Suprapubic skin (tissue), 4 donors: ENCODE data around the gene ARHGEF39. TPM values are rescaled to one million over a fixed set of nuclear protein-coding genes. Genes with fewer than 3 reads are reported as not detected.

ENCODE experiments used
- DNase-seq, 2 donors: peaks; one replicate each; pipeline ENCODE4 v3.0.0-alpha.2; 2019; ENCODE audit warnings: low spot score in 2 of 2
- H3K27ac ChIP-seq: fragments of 200-600 bp; sonication (generic); one replicate; pipeline ENCODE4 v1.5.1; 2019
- H3K27me3 ChIP-seq: fragments of 200-600 bp; sonication (generic); one replicate; pipeline ENCODE4 v1.5.1; 2019
- H3K36me3 ChIP-seq: fragments of 200-600 bp; sonication (generic); one replicate; pipeline ENCODE4 v1.5.1; 2019
- H3K4me1 ChIP-seq: fragments of 200-600 bp; sonication (generic); one replicate; pipeline ENCODE4 v1.5.1; 2019
- H3K4me3 ChIP-seq: fragments of 200-600 bp; sonication (generic); one replicate; pipeline ENCODE4 v1.5.1; 2019; ENCODE audit warnings: mild to moderate bottlenecking
- H3K9me3 ChIP-seq: fragments of 200-600 bp; sonication (generic); one replicate; pipeline ENCODE4 v1.5.1; 2019
- CTCF ChIP-seq, 2 donors: fragments of 200-600 bp in 1 of 2; fragments of 450-650 bp in 1 of 2; sonication (generic) in 1 of 2; IDR thresholded peaks; one replicate each; pipeline ENCODE4 v1.5.1; 2016 to 2019; ENCODE audit warnings: antibody characterized with exemption in 2 of 2, mild to moderate bottlenecking in 1 of 2, moderate library complexity in 1 of 2
- EP300 ChIP-seq: sonication (generic); formaldehyde crosslinking; IDR thresholded peaks from one replicate; pipeline ENCODE4 v1.6.1; 2017; ENCODE audit warnings: antibody characterized with exemption
- POLR2A ChIP-seq, 2 donors: fragments of 450-650 bp; IDR thresholded peaks; one replicate each; pipeline ENCODE4 v1.6.1; 2017; ENCODE audit warnings: antibody characterized with exemption in 2 of 2, mild to moderate bottlenecking in 2 of 2, moderate library complexity in 2 of 2
- POLR2AphosphoS5 ChIP-seq, 3 donors: sonication (generic); formaldehyde crosslinking; IDR thresholded peaks; one replicate each; pipeline ENCODE4 v1.6.1; 2017; ENCODE audit warnings: antibody characterized with exemption in 3 of 3
- WGBS: methylation state at CpG from one replicate; pipeline ENCODE4 v1.1.5; 2018; 5-methylcytosine and 5-hydroxymethylcytosine counted together
- total RNA-seq, 4 donors: library from RNA; depleted of rRNA; stranded (reverse); fragments of >200 nt; gene quantifications; one replicate each; pipeline ENCODE4 v1.1.0, GENCODE V29; 2016

Gene ARHGEF39
- total RNA-seq, 4 donors from 2014 or later: 0.34 to 11.3 (median 1.9) TPM

- Histone ChIP-seq H3K27me3 (no peaks in the 10 kb centered on the region), H3K4me1 (no peaks in the 10 kb centered on the region), H3K27ac (no peak overlapping the region), H3K9me3 (no peaks in the 10 kb centered on the region), H3K4me3 (no peak overlapping the region), H3K36me3 (no peaks in the 10 kb centered on the region)
- DNase-seq: peak in 1 of 2 donors; percentile 16
- TF ChIP-seq POLR2AphosphoS5 (IDR thresholded peaks at IDR 0.05): no peak
- TF ChIP-seq POLR2A (IDR thresholded peaks at IDR 0.05): no peak
- no peak for TF ChIP-seq EP300
- no peak for TF ChIP-seq CTCF (IDR thresholded peaks at IDR 0.05)
- WGBS: 92% methylated on average over 5 of the region's 5 CpGs
These were observed 35.4 kb downstream of the ARHGEF39 start for GRCh38 chr9:35629597-35629996.

GRCh38 chr9:35628389-35628991 lies 36.5 kb downstream of the ARHGEF39 start:
- no peaks in the 10 kb centered on the region for H3K36me3 ChIP-seq
- no peaks in the 10 kb centered on the region for H3K9me3 ChIP-seq
- WGBS: 94% methylated on average over 6 of the region's 6 CpGs
- H3K27me3 ChIP-seq: no peaks in the 10 kb centered on the region
- peak in 1 of 2 donors; percentile 24 for DNase-seq
- no peak for TF ChIP-seq POLR2A (IDR thresholded peaks at IDR 0.05)
- no peak for TF ChIP-seq CTCF (IDR thresholded peaks at IDR 0.05)
- TF ChIP-seq EP300: no peak
- no peak for TF ChIP-seq POLR2AphosphoS5 (IDR thresholded peaks at IDR 0.05)
- no peaks in the 10 kb centered on the region for H3K4me1 ChIP-seq
- H3K4me3 ChIP-seq: no peak overlapping the region
- no peak overlapping the region for H3K27ac ChIP-seq

GRCh38 chr9:35627575-35627974 lies 37.4 kb downstream of the ARHGEF39 start:
- TF ChIP-seq POLR2A (IDR thresholded peaks at IDR 0.05): no peak
- TF ChIP-seq EP300: no peak
- no peak for TF ChIP-seq POLR2AphosphoS5 (IDR thresholded peaks at IDR 0.05)
- no peak for TF ChIP-seq CTCF (IDR thresholded peaks at IDR 0.05)
- no peak for DNase-seq
- H3K36me3 ChIP-seq: no peaks in the 10 kb centered on the region
- H3K27me3 ChIP-seq: no peaks in the 10 kb centered on the region
- WGBS: 81% methylated on average over 2 of the region's 2 CpGs
- H3K9me3 ChIP-seq: no peaks in the 10 kb centered on the region
- H3K4me1 ChIP-seq: no peaks in the 10 kb centered on the region
- no peak overlapping the region for H3K27ac ChIP-seq
- H3K4me3 ChIP-seq: no peak overlapping the region

GRCh38 chr9:35619800-35620158 lies 45.2 kb downstream of the ARHGEF39 start:
- TF ChIP-seq CTCF (IDR thresholded peaks at IDR 0.05) (no peak), POLR2AphosphoS5 (IDR thresholded peaks at IDR 0.05) (no peak), EP300 (no peak), POLR2A (IDR thresholded peaks at IDR 0.05) (no peak)
- H3K4me1 ChIP-seq: peaks cover 10% of the 10 kb centered on the region
- no peaks in the 10 kb centered on the region for H3K27me3 ChIP-seq
- 91% methylated on average over 2 of the region's 2 CpGs for WGBS
- H3K9me3 ChIP-seq: no peaks in the 10 kb centered on the region
- H3K27ac ChIP-seq: no peak overlapping the region
- H3K4me3 ChIP-seq: no peak overlapping the region
- no peaks in the 10 kb centered on the region for H3K36me3 ChIP-seq
- DNase-seq: peak in 1 of 2 donors; percentile 25

- H3K4me3 ChIP-seq: no peak overlapping the region
- no peaks in the 10 kb centered on the region for H3K36me3 ChIP-seq
- TF ChIP-seq CTCF (IDR thresholded peaks at IDR 0.05) (no peak), POLR2AphosphoS5 (IDR thresholded peaks at IDR 0.05) (no peak), EP300 (no peak), POLR2A (IDR thresholded peaks at IDR 0.05) (no peak)
- no peak overlapping the region for H3K27ac ChIP-seq
- WGBS: 80% methylated on average over 17 of the region's 17 CpGs
- DNase-seq: peak in 1 of 2 donors; percentile 60
- no peaks in the 10 kb centered on the region for H3K27me3 ChIP-seq
- H3K9me3 ChIP-seq: no peaks in the 10 kb centered on the region
- peaks cover 10% of the 10 kb centered on the region for H3K4me1 ChIP-seq
These were observed 45.9 kb downstream of the ARHGEF39 start for GRCh38 chr9:35618854-35619799.
